Suppressor macrophage treated with lipopolysaccharide for 1 hour (primary cell): ENCODE data around the gene MYOM3.
A peak's percentile ranks its signal among the peaks of the same experiment; 100 is the strongest.
"Not testable (repeated sequence)": the region's sequence is repeated elsewhere in the genome, so short reads cannot be mapped to it uniquely, and the experiment has no call there.

ENCODE experiments used
- DNase-seq, 3 donors: peaks; one replicate each; pipeline ENCODE4 v3.0.0-alpha.2; 2020 to 2022

The MYOM3 gene

DNA sequence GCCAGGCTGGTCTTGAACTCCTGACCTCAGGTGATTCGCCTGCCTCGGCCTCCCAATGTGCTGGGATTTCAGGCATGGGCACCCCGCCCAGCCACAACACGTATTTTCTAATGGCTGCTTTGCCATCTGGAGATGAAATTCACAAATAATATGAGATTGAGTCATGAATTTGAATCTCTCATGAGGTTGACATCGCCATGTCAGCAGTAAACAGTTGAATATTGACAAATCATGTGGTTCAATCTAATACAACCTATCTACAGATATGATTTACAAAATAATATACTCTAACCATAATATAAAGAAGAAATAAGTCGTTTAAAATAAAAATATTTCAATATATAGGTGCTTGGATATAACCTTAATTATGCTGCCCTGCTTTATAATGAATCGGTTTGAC is 42.1 kb downstream of the MYOM3 start:
- no peak for DNase-seq

DNA sequence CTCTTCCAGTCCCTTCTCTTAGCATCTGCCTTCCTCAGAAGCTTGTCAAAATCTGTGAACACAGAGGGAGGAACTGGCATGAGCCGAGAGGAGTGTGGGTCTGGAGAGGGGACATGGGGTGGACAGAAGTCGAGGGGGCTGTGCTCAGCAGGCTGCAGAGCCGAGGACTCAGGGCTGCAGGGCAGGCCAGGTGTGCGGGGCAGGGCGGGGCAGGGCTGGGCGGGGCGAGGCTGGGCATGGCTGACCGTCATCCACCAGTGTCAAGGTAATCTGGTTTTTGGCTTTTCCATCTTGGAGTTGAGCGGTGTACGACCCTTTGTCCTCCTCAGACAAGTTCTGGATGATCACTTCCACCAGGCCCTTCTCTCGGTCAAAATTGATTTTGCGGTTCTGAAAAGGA is 44.0 kb downstream of the MYOM3 start:
- no peak for DNase-seq

DNA sequence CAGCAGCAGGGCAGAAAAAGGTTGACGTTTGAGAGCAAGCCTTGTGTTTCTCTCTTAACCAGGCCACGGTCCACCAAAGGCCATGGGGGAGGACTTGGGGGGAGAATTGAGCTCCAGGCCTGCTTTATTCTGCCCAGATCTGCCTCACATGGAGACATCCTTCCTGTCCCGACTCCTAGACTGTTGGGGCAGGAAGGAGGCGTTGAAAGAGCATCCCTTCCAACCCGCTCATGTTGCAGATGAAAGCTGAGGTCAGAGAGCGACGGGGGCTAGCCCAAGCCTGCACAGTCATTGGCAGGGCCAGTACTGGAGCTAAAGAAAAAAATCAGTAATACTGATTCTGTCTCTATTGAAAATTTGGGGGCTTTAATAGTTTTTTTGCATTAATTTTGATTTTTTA is 46.6 kb downstream of the MYOM3 start:
- no peak for DNase-seq

DNA sequence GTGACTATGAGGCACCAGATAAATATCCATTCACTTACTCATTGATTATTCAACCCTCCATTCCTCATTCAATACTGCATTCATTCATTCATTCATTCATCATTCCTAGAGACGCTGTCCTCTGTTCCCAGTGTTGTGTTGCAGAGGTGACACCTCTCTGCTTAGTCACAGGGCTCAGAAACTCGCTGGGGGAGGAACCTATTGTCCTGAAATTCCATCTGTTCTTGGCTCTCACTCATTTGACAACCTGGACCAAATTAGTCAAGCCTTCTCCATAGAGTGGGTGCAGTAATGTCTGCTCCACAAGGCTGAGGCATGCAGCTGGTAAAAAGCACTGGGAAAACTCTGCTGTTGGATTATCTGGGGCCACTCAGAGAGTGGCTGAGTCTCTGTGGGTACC is 49.7 kb downstream of the MYOM3 start:
- no peak for DNase-seq

DNA sequence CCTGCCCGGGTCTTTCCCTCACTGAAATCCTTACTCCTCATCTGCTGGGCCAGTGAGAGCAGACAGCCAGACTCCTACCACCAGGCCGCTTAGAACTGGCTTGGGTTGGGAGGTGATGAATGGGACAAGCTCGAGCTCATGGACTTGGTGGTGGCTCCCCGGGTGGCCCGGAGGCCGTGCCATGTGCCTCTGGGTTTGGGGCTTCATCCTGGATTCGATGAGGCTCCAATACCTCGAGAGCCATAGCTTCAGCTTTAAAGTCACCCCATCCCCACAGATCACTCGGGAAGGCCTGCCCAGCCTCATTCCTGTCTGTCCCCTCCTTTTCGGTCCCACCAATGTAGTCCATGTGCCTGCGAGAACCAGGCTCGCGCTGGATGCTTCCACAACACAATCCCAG is 51.5 kb downstream of the MYOM3 start:
- no peak for DNase-seq

DNA sequence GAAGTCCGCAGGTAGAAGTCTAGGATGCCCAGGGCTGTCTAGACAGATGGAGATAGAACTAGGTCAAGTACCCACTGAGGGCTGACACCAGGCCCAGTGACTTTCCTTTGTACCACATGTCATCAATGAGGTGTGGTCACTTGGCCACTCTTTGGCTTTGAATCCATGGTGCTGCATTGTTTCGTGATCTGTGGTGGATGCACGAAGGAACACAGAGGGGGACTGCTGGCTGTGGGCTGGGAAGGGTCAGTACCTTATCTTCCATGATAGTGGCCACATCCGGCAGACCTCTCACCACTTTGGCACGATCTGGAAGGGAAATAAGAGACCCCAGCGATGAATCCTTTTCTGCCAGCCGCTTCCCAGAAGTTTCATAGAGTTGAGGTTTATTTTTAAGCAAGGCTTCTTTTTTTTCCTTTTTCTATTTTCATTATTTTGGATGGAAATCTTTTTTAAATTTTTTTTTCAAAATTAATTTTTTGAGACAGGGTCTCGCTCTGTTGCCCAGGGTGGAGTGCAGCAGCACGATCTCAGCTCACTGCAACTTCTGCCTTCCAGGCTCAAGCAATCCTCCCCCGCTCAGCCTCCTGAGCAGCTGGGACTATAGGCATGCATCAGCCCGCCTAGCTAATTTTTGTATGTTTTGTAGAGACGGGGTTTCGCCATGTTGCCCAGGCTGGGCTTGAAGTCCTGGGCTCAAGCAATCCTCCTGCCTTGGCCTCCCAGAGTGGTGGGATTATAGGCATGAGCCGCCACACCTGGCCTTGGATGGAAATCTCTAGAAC is 53.1 kb downstream of the MYOM3 start:
- DNase-seq = no peak

DNA sequence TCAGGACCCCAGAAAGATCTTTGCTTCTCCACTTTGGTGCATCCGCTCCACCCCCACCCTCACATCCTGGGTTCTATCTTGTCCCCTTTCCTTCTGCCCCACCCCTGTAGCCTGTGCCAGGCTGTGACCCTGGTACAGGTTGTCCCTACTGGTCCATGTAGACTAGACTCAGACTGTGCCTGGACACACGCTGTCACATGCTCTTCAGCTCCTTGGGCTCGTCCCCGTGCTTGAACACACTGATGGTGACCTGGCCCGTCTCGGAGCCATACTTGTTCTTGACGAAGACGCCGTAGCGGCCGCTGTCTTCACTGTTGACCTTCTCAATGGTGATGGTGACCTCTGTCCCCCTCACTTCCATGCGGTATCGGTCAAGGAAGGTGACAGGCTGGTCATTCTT is 54.8 kb downstream of the MYOM3 start:
- no peak for DNase-seq

DNA sequence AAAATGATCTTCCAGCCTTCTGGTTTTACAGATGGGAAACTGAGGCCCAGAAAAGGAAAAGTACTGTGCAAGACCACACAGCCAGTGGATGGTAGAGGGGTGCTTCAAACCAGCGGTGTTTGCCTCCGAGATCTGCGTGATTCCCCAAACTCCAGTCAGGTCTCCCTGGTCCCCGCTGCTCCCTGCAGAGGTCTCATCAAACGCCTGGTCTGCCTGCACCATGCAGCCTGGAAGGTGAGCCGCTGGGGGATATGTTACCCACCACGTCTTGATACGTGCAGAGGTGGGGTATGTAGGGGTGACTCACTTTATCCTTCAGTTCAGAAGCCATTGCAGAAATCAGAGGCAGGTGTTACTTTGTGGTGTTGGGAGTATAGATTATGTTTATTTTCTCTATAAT is 56.3 kb downstream of the MYOM3 start:
- no peak for DNase-seq

DNA sequence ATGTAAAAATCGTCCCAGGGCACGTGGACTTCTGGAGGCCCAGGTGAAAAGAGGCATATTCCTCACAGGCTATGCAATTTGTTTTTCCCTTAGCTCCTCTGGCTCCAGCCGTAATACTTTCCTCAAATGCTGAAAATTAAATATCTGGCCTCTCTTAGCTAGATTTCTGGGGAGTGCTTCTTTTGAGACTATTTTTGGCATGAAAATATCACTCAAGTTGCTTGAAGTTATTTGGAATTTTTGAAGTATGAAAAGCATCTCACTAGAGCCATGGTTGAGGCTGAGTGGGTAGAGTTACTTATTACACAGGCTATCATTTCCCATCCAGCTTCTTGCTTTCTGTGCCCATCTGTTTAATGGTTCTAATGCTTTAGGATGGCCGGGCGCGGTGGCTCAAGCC is 59.7 kb downstream of the MYOM3 start:
- DNase-seq = no peak

DNA sequence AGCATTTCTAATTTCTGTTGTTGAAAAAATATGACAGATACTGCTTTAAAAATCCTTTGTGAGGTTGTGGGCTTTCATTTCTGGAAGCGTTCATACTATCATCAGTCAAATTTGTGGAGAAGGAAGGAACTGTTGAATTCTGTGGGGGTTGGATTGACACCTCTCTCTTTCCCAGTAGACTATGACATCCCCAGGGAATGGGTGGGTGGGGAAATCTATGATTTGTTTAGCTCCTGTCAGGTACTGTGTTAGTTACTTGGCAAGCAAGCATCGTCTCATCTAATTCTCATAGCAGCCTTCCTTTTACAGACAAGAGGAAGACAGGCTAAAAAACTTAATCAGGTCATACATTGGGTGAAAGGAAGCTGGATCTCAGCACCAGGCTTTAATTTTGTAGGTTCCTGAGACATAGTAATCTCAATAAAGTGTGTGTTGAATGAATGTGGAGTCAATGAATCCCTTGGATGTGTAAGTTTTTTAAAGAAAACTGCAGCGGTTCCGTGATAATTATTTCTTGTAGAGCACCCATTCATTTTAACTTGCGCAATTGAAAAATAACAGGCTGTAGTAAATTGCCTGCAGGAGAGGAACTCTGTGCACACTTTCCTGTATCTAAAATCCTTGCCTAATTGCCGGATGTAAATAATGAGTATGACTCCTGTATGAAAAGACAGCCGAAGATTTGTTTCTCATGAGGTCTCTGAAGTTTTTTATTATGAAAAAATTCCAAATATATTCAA is 60.6 kb downstream of the MYOM3 start:
- peak in 2 of 3 donors; percentile 33 to 42 for DNase-seq

DNA sequence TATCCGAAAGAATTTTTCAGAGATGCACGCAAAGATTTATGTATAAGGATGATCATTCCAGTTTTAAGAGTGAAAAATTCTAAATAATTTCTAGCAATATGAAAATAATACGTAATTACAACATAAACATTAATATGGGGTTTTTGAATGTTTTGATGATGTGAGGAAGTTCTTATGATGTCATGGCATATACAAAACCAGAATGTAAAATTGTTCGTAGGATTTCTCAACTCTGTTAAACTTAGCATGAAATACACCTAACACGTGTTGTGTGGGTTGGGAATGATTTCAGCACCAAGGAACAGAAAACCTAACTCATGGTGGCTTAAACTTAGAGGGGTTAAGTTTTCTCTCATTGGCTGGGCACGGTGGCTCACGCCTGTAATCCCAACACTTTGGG is 62.2 kb downstream of the MYOM3 start:
- DNase-seq = peak in 1 of 3 donors; percentile 21

DNA sequence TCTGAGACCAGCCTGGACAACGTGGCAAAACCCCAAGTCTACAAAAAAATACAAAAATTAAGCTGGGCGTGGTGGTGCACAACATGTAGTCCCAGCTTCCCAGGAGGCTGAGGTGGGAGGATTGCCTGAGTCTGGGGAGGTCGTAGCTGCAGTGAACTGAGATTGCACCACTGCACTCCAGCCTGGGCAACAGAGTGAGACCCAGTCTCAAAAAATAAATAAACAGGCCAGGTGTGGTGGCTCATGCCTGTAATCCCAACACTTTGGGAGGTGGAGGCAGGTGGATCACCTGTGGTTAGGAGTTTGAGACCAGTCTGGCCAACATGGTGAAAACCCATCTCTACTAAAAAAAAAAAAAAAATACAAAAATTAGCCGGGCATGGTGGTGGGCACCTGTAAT is 63.0 kb downstream of the MYOM3 start:
- DNase-seq = not testable (repeated sequence)

DNA sequence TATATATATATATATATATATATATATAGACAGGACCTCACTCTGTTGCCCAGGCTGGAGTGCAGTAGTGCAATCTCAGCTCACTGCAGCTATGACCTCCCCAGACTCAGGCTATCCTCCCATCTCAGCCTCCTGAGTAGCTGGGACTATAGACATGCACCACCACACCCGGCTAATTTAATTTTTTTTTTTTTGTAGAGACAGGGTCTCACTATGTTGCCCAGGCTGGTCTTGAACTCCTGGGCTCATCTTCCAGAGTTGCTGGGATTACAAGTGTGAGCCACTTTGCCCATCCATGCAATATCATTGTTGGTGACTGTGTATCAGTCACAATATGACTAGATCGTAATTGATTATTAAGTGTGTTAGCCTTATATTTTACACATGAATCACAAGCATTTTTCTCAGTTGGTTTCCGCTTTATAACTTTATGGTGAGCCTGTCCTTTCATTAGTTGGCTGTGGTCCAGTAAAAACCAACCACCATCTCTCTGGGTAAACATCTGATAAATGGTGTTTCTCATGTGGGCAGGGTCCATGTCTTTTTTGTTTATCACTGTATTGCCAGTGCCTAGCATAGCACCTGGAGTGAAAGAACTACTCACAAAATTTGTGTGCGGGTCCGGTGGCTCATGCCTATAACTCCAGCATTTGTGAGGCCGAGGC is 63.6 kb downstream of the MYOM3 start:
- no peak for DNase-seq

DNA sequence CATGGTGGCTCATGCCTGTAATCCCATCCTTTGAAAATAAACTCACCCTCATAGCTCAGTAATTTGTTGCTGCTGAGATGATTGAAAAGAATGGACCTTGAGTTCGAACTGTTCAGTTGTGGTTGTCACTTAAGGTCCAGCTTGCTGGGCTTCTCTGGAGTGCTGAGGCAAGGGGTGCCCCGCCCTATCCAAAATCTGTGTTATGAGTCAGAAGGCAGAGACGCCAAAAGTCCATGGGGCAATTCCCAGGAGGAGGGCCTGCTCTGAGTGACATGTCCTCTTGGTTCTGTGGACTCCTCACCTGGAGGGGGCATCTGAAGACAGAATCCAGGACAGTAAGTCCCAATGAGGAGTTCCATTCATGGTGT is 64.8 kb downstream of the MYOM3 start:
- peak; percentile 43 to 54 (median 51) for DNase-seq

DNA sequence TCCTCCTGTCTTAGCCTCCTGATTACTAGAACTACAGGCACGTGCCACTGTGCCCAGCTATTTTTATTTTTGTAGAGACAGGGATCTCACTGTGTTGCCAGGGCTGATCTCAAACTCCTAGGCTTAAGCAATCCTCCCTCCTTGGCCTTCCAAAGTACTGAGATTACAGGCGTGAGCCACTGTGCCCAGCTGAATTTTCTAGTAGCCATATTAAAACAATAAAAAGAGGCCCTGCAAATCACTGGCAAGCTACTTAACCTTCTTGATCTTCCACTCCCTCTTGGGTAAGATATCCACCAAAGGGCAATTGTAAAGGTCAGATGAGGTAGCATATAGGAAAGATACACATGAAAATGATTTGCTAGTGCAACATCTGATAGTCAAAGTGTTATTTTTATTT is 66.2 kb downstream of the MYOM3 start:
- no peak for DNase-seq

DNA sequence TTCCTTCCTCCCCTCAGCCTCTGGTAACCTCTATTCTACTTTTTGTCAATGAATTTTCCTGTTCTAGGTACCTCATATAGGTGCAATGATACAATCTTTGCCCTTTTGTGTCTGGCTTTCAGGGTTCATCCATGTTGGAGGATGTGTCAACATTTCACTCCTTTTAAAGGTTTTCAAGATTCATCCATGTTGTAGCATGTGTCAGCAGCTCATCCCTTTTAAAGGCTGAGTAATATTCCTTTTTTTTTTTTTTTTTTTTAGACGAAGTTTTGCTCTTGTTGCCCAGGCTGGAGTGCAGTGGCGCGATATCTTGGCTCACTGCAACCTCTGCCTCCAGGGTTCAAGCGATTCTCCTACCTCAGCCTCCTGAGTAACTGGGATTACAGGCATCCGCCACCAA is 67.3 kb downstream of the MYOM3 start:
- not testable (repeated sequence) for DNase-seq

DNA sequence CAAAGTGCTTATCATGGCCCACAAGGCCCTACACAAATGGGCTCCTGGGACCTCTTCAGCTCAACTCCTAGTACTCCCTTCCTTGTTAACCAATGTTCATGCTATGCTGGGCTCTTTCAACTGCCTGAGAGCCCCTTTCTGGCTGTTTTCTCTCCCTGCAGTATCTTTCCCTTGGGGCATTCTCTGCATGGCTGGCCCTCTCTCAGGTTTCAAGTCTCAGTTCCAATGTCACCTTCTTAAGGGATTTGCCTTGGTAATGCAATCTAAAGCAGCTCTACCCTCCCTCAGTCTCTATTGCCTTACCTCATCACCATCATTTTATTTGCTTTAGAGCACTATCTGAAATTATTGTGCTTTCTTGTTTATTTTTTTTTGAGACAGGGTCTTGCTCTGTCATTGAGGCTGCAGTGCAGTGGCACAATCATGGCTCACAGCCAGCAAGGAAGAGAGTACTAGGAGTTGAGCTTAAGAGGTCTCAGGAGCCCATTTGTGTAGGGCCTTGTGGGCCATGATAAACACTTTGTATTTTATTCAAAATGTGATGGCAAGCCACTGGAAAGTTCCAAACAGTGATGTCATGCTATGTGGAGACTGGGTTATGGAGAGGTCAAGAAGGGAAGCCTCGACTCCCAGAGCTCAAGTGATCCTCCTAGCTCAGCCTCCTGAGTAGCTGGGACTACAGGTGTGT is 68.4 kb downstream of the MYOM3 start:
- DNase-seq = no peak

DNA sequence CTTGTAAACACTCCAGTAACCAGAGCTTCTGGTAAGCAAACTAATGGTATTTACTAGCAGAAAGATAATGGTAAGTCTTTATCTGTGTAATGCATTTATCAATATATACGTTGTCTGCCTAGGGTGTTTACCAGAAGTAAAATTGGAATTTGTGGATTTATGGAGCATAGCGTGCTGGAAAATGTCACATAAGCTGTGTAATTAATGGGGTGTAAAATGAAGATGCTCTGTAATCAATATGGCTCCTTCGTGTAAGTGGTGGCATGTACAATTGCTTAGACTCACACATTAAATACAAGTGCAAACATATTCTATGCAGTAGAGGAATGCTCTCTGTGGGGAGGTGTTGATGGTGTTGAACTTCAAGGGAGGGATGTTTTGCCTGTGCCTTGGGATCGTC is 69.6 kb downstream of the MYOM3 start:
- no peak for DNase-seq

DNA sequence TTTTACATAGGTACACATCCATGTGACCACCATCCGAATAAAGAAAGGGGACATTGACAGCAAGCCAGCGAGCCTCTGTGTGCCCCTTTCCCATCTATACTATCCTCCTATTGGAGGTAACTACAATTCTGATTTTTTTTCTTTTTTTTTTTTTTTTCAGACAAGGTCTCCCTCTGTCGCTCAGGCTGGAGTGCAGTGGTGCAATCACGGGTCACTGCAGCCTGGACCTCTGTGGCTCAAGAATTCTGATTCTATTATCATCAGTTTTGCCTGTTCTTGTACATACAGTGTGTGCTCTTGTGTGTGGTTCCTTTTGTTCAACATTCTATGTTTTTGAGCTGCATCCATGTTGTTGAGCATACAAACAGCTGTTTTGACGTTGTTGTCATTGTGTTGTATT is 75.8 kb downstream of the MYOM3 start:
- no peak for DNase-seq

DNA sequence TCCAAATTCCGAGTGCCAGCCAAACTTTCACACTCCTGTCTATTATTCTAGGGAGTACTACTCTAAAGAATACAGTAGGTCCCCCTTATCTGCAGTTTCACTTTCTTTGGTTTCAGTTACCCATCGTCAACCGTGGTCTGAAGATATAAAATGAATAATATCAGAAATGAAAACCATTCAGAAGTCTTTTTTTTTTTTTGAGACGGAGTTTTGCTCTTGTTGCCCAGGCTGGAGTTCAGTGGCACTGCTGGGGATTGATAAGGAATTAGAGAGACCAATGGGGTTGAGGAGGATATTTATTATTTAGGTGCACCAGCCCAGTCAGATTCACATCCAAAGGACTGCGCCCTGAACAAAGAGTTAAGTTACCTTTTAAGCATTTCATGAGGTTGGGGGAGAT is 79.0 kb downstream of the MYOM3 start:
- no peak for DNase-seq

DNA sequence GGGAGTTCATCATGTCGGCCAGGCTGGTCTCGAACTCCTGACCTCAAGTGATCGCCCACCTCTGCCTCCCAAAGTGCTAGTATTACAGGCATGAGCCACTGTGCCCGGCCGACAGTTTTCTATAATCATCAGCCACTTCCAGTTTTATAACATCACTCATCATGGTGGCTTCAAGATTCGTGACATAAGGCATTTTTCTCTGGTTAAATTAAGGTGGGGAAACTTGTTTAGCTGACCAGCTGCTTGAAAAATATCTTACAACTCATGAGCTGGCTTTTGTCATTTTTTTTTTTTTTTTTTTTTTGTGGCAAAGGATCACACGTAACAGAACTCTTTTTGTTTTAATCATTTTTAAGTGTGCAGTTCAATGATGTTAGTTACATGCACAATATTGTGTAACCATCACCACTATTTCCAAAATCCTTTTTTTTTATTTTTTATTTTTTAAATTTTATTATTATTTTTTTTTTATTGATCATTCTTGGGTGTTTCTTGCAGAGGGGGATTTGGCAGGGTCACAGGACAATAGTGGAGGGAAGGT is 80.9 kb downstream of the MYOM3 start:
- not testable (repeated sequence) for DNase-seq

DNA sequence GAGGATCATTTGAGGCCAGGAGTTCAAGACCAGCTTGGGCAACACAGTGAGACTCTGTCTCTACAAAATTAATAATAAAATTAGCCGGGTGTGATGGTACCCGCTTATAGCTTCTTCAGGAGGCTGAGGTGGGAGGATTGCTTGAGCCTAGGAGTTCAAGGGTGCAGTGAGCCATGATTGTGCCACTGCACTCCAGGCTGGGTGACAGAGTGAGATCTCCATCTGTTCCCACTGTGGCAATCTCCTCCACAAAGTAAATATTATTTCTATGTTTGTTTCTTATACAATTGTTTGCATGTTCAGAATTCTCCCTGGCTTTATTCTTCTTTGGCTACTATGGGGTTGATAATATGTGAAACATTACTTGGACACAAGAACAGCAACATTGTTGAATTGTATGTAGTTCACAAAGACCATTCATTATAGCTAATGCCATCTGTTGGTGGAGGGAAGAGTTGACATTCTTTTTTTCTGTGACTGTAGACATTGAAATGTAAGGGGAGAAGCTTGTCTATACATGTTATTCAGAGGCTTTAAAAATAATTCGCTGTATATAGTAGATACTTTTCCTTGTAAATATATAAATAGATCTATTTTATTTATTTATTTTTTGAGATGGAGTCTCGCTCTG is 84.0 kb downstream of the MYOM3 start:
- DNase-seq = peak; percentile 28 to 48 (median 37)
